ENCODE results near the gene PTHLH. TPM values are rescaled to one million over a fixed set of nuclear protein-coding genes. Genes with fewer than 3 reads are reported as not detected.

The PTHLH gene
- total RNA-seq, 3 donors from 2014 or later (not counting 1 experiment from before 2014, with no cell fraction given), result not detected

- Histone ChIP-seq H3K4me3 (ENCODE audit: low read length) (no peak overlapping the region), H3K27ac (ENCODE audit: low read length) (no peak overlapping the region), H3K36me3 (ENCODE audit: control insufficient read depth, insufficient read depth, low read length) (no peaks in the 10 kb centered on the region), H3K4me1 (ENCODE audit: control insufficient read depth, insufficient read depth, low read length) (no peaks in the 10 kb centered on the region), H3K27me3 (ENCODE audit: control insufficient read depth, insufficient read depth, low read length) (no peaks in the 10 kb centered on the region), H3K9me3 (ENCODE audit: control insufficient read depth, insufficient read depth, low read length) (no peaks in the 10 kb centered on the region)
- no peak for DNase-seq
- ATAC-seq, result no peak
- TF ChIP-seq CTCF (IDR thresholded peaks at IDR 0.05), result no peak
- Mint-ChIP-seq H3K4me3 (no peak overlapping the region), H3K4me1 (no peaks in the 10 kb centered on the region), H3K9me3 (peaks cover 9% of the 10 kb centered on the region in 2 donors), H3K27me3 (ENCODE audit: low read depth in 2 of 2) (peaks cover 0 to 7% of the 10 kb centered on the region in 2 donors), H3K27ac (no peak overlapping the region), H3K36me3 (no peaks in the 10 kb centered on the region)
- intact Hi-C loops (cut with micrococcal nuclease), result no loop called here
- WGBS (ENCODE audit: insufficient coverage), result 86% methylated on average over 1 of the region's 1 CpG
Measured at GRCh38 chr12:27915536-27915935, 57.0 kb downstream of the PTHLH start.

GRCh38 chr12:27915021-27915420, 57.5 kb downstream of the PTHLH start:
- Mint-ChIP-seq H3K4me3 (no peak overlapping the region), H3K27me3 (ENCODE audit: low read depth in 2 of 2) (peaks cover 0 to 7% of the 10 kb centered on the region in 2 donors), H3K4me1 (no peaks in the 10 kb centered on the region), H3K27ac (no peak overlapping the region), H3K9me3 (peaks cover 9 to 11% of the 10 kb centered on the region in 2 donors), H3K36me3 (no peaks in the 10 kb centered on the region)
- no peak for DNase-seq
- Histone ChIP-seq H3K9me3 (ENCODE audit: control insufficient read depth, insufficient read depth, low read length) (no peaks in the 10 kb centered on the region), H3K4me1 (ENCODE audit: control insufficient read depth, insufficient read depth, low read length) (no peaks in the 10 kb centered on the region), H3K36me3 (ENCODE audit: control insufficient read depth, insufficient read depth, low read length) (no peaks in the 10 kb centered on the region), H3K27me3 (ENCODE audit: control insufficient read depth, insufficient read depth, low read length) (no peaks in the 10 kb centered on the region), H3K27ac (ENCODE audit: low read length) (no peak overlapping the region), H3K4me3 (ENCODE audit: low read length) (no peak overlapping the region)
- WGBS (ENCODE audit: insufficient coverage), result 70% methylated on average over 3 of the region's 3 CpGs
- no peak for TF ChIP-seq CTCF (IDR thresholded peaks at IDR 0.05)
- intact Hi-C loops (cut with micrococcal nuclease), result no loop called here
- ATAC-seq, result no peak

GRCh38 chr12:27913999-27914614, 58.4 kb downstream of the PTHLH start:
- no peak for ATAC-seq
- TF ChIP-seq CTCF (IDR thresholded peaks at IDR 0.05), result no peak
- no peak overlapping the region for H3K4me3 ChIP-seq (ENCODE audit: low read length)
- H3K27me3 ChIP-seq (ENCODE audit: control insufficient read depth, insufficient read depth, low read length), result no peaks in the 10 kb centered on the region
- H3K4me1 Mint-ChIP-seq, result no peaks in the 10 kb centered on the region
- H3K4me3 Mint-ChIP-seq, result no peak overlapping the region
- 78% methylated on average over 4 of the region's 4 CpGs for WGBS (ENCODE audit: insufficient coverage)
- H3K36me3 ChIP-seq (ENCODE audit: control insufficient read depth, insufficient read depth, low read length), result no peaks in the 10 kb centered on the region
- no peaks in the 10 kb centered on the region for H3K36me3 Mint-ChIP-seq
- H3K27ac ChIP-seq (ENCODE audit: low read length), result no peak overlapping the region
- H3K27ac Mint-ChIP-seq, result no peak overlapping the region
- intact Hi-C loops (cut with micrococcal nuclease), result no loop called here
- no peaks in the 10 kb centered on the region for H3K9me3 ChIP-seq (ENCODE audit: control insufficient read depth, insufficient read depth, low read length)
- peaks cover 0 to 7% of the 10 kb centered on the region in 2 donors for H3K27me3 Mint-ChIP-seq (ENCODE audit: low read depth in 2 of 2)
- DNase-seq, result no peak
- H3K9me3 Mint-ChIP-seq, result peaks cover 12 to 15% of the 10 kb centered on the region in 2 donors
- H3K4me1 ChIP-seq (ENCODE audit: control insufficient read depth, insufficient read depth, low read length), result no peaks in the 10 kb centered on the region

- WGBS (ENCODE audit: insufficient coverage), result no CpG with 5 or more reads among the region's 3 CpGs
- Histone ChIP-seq H3K4me3 (ENCODE audit: low read length) (no peak overlapping the region), H3K27me3 (ENCODE audit: control insufficient read depth, insufficient read depth, low read length) (no peaks in the 10 kb centered on the region), H3K4me1 (ENCODE audit: control insufficient read depth, insufficient read depth, low read length) (no peaks in the 10 kb centered on the region), H3K27ac (ENCODE audit: low read length) (no peak overlapping the region), H3K36me3 (ENCODE audit: control insufficient read depth, insufficient read depth, low read length) (no peaks in the 10 kb centered on the region), H3K9me3 (ENCODE audit: control insufficient read depth, insufficient read depth, low read length) (no peaks in the 10 kb centered on the region)
- ATAC-seq (no peak), DNase-seq (no peak)
- peaks cover 0 to 7% of the 10 kb centered on the region in 2 donors for H3K27me3 Mint-ChIP-seq (ENCODE audit: low read depth in 2 of 2)
- no peak overlapping the region for H3K4me3 Mint-ChIP-seq
- H3K36me3 Mint-ChIP-seq, result no peaks in the 10 kb centered on the region
- TF ChIP-seq CTCF (IDR thresholded peaks at IDR 0.05), result no peak
- no peak overlapping the region for H3K27ac Mint-ChIP-seq
- intact Hi-C loops (cut with micrococcal nuclease), result no loop called here
- peaks cover 17% of the 10 kb centered on the region in 2 donors for H3K9me3 Mint-ChIP-seq
- H3K4me1 Mint-ChIP-seq, result no peaks in the 10 kb centered on the region
Measured at GRCh38 chr12:27911397-27911796, 61.1 kb downstream of the PTHLH start.
